Inflammatory macrophage (primary cell): Measurements from ENCODE around the gene B3GNT2.
"Not testable (repeated sequence)": the region's sequence is repeated elsewhere in the genome, so short reads cannot be mapped to it uniquely, and the experiment has no call there.

Experiments
- DNase-seq, 2 donors: peaks; one replicate each; pipeline ENCODE4 v3.0.0-alpha.2; 2020 to 2022

The B3GNT2 gene

GRCh38 chr2:62240546-62240945 is 44.6 kb downstream of the B3GNT2 start:
- no peak for DNase-seq

GRCh38 chr2:62243983-62244382 is 48.1 kb downstream of the B3GNT2 start:
- DNase-seq: no peak

GRCh38 chr2:62248226-62248625 is 52.3 kb downstream of the B3GNT2 start:
- no peak for DNase-seq

DNA sequence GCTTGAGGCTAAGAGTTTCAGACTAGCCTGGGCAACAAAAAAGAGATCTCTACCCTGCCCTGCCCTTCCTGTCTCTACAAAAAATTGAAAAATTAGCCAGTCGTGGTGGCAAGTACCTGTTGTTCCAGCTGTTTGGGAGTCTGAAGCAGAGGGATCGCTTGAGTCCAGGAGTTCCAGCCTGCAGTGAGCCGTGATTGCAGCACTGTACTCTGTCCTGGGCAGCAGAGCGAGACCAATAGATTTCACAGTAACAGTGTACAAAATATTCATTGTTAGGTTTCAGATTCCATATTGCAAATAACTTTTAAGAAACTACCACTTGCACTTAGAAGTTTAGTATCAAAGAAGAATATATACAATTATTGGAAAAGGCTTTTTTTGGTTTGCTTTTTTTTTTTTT is 54.3 kb downstream of the B3GNT2 start:
- DNase-seq: no peak

DNA sequence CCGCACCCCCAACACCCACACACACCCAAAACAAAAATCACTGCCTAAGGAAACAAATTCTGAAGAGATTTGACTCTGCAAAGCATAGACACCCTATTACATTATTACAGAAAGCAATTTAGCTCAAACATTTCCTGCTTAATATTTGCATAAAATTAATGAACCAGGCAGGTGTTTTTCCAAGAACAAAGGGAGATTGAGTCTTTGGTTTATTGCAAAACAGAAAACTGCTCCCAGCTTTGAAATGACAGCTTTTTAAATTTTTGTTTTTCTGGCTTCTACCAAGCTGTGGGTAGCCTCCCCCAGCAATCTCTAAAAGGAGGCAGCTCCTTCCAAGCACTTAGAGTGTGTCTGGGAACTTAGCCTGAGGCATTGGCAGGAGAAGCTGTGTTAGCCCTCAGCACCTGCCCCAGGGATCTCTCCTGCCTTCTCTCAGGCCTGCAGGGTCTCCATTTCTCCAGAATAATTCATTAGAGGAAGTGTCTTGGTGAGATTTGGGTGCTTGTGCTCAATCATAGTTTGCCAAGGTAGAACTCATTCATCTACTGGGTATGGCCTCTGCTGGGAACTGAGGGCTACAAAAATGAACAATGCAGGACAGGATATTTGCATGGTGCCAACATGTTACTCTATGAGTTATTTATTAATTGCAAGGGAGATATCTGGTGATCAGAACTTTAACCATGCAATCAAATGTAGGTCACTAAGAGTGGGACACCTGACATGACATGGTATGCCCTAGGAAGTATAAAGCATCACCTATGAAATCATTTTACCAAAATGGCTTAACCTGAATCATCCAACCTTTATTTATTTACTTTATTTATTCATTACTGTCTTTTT is 58.7 kb downstream of the B3GNT2 start:
- DNase-seq: no peak

GRCh38 chr2:62257466-62257865 is 61.6 kb downstream of the B3GNT2 start:
- no peak for DNase-seq

- no peak for DNase-seq
These were observed 67.3 kb downstream of the B3GNT2 start for GRCh38 chr2:62263076-62263715.

GRCh38 chr2:62264186-62264585 is 68.3 kb downstream of the B3GNT2 start:
- DNase-seq: no peak

GRCh38 chr2:62265106-62265505 is 69.2 kb downstream of the B3GNT2 start:
- peak; percentile 84 to 88 for DNase-seq

GRCh38 chr2:62266433-62267038 is 70.6 kb downstream of the B3GNT2 start:
- DNase-seq: no peak

DNA sequence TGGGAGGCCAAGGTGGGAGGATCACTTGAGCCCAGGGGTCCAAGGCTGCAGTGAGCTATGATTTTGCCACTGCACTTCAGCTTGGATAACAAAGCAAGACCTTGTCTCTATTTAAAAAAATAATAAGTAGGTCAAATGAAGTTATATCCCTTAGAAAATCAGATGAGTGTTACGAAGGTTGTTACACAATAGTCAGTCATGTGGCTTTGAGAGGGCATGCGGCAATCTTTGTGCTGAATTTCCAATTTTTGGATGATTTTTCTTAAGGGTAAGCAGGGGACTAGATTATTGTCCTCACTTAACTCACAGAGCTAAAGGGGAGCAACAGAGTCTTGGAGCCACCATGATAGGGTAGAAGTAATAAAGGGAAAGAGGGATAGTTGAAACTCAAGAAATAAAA is 71.8 kb downstream of the B3GNT2 start:
- DNase-seq: peak; percentile 54 to 69

- DNase-seq: not testable (repeated sequence)
These were observed 72.8 kb downstream of the B3GNT2 start for GRCh38 chr2:62268681-62269188.

DNA sequence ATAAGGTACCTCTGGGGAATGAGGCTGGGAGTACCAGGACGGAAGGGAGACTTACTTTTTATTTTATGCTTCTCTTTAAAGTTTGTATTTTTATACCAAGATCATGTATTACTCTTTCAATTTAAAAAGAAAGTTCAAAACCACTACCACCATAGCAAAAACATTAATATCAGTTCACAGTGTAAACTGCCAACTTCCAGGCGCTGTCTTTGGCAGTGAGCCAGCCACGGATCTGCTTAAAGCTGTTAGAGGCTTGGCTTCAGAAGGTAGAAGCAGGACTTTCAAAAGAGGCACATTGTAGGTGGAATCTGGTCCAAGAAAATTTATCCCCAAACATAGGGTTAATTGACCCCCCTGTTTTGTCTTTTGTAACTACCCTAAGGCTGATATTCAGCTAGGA is 74.8 kb downstream of the B3GNT2 start:
- no peak for DNase-seq
